Heart left ventricle (tissue), 16 donors: ENCODE data around the gene PACRG. TPM values are rescaled to one million over a fixed set of nuclear protein-coding genes. Genes with fewer than 3 reads are reported as not detected.

ENCODE experiments used
- ATAC-seq, 4 donors: fragments of 200-7000 bp; cut with Tn5 transposase; one replicate each; pipeline ENCODE4 v1.9.1; 2020 to 2022; ENCODE audit warnings: moderate library complexity in 4 of 4, mild to moderate bottlenecking in 3 of 4, moderate number of reproducible peaks in 1 of 4
- DNase-seq, 5 donors: peaks; one replicate each; pipeline ENCODE4 v3.0.0-alpha.2; 2020
- H3K27ac ChIP-seq, 12 donors: fragments of 200-600 bp; sonication (generic) in 4 of 12; one replicate each; pipeline versions ENCODE4 v1.5.0 to v1.8.0; 2016 to 2022; ENCODE audit warnings: mild to moderate bottlenecking in 2 of 12
- H3K27me3 ChIP-seq, 9 donors: fragments of 200-600 bp; sonication (generic) in 2 of 9; one replicate each; pipeline versions ENCODE4 v1.5.1 to v1.8.0; 2016 to 2022; ENCODE audit warnings: mild to moderate bottlenecking in 3 of 9
- H3K36me3 ChIP-seq, 9 donors: fragments of 200-600 bp; sonication (generic) in 2 of 9; one replicate each; pipeline versions ENCODE4 v1.5.0 to v1.8.0; 2018 to 2022; ENCODE audit warnings: mild to moderate bottlenecking in 2 of 9
- H3K4me1 ChIP-seq, 12 donors: fragments of 200-600 bp; sonication (generic) in 4 of 12; one replicate each; pipeline versions ENCODE4 v1.5.0 to v1.8.0; 2016 to 2022; ENCODE audit warnings: mild to moderate bottlenecking in 3 of 12
- H3K4me3 ChIP-seq, 12 donors: fragments of 200-600 bp; sonication (generic) in 4 of 12; one replicate each; pipeline versions ENCODE4 v1.5.0 to v1.8.0; 2017 to 2022; ENCODE audit warnings: mild to moderate bottlenecking in 9 of 12, moderate library complexity in 4 of 12
- H3K9me3 ChIP-seq, 12 donors: fragments of 200-600 bp; sonication (generic) in 4 of 12; one replicate each; pipeline versions ENCODE4 v1.5.0 to v1.8.0; 2016 to 2022; ENCODE audit warnings: mild to moderate bottlenecking in 1 of 12
- CTCF ChIP-seq, 12 donors: fragments of 200-600 bp; sonication (generic) in 4 of 12; IDR thresholded peaks; one replicate each; pipeline versions ENCODE4 v1.5.0 to v1.8.0; 2018 to 2022; ENCODE audit warnings: antibody characterized with exemption in 12 of 12, mild to moderate bottlenecking in 5 of 12
- POLR2A ChIP-seq, 2 donors: fragments of 450-650 bp; IDR thresholded peaks; one replicate each; pipeline ENCODE4 v1.6.1; 2017; ENCODE audit warnings: antibody characterized with exemption in 2 of 2, mild to moderate bottlenecking in 2 of 2, moderate library complexity in 2 of 2
- WGBS, 4 donors: extraction: QIAGEN DNeasy Blood & Tissue Kit in 2 of 4; methylation state at CpG; one replicate each; pipeline versions ENCODE4 v1.1.5 to v1.1.7; 2013 to 2018; 5-methylcytosine and 5-hydroxymethylcytosine counted together
- intact Hi-C, 10 donors: fragments of 100-400 bp; cut with DNase I; formaldehyde crosslinking; loops; one replicate each; pipeline versions ENCODE4 v1.11.1 to v1.14.2; 2022
- polyA plus RNA-seq, 2 donors: library from polyadenylated mRNA; stranded (reverse); fragments of 200-250 nt; gene quantifications; one replicate each; pipeline ENCODE4 v1.2.3, GENCODE V29; 2013
- total RNA-seq, 9 donors: library from RNA; depleted of rRNA in 2 of 9; stranded (reverse); fragments of >200 nt in 2 of 9; fragmentation: NEBNext Ultra II Directional in 3 of 9; extraction: Animal tissue kit (Norgen Biotek cat#: 25700) in 3 of 9; gene quantifications; one replicate each; pipeline versions ENCODE4 v1.1.0 to v1.2.4, GENCODE V29; 2016 to 2023
- donor health status: ischemic (EF 13 %, LVEDD 7.1; RV severe dilation, severe dysfunction).
- donor health status: healthy with polysubstance abuse.
- donor health status: DM: no; HTN: yes; CAD: no.
- donor health status: DM: no; HTN: no; CAD: no.
- donor health status: ischemic (EF 25% LVEDD 6.9; RV normal size, moderate dysfunction).
- donor health status: ischemic (EF 25% LVEDD 5.7; RV mildly dilated, moderate dysfunction).
- donor health status: healthy.
- donor health status: DM: yes; HTN: yes; CAD: no.
- donor health status: ischemic (EF 35%, LVEDD 5.7; RV mildly dilated, moderate dysfunction).
- donor health status: nonischemic (EF 11% LVEDD 7.7; RV severe dilation, severe dysfunction).
- donor health status: DM: yes; HTN: yes; CAD: no.
- donor health status: PGD.
- donor health status: ischemic (EF 29% LVEDD 5.4; RV normal size, mild dysfunction).
- donor health status: nonischemic (EF 23%, LVEDD 6.1; RV moderate dilation, normal function).

Gene PACRG
- total and polyA plus RNA-seq, 11 donors: 2.0 to 83.3 (median 11.8) TPM

GRCh38 chr6:163053667-163054344, 326.0 kb downstream of the PACRG start:
- 94 to 97% (median 95%) methylated on average over 11 of the region's 11 CpGs for WGBS, 4 donors
- TF ChIP-seq CTCF (IDR thresholded peaks at IDR 0.05) (no peak), POLR2A (IDR thresholded peaks at IDR 0.05) (no peak)
- ATAC-seq: no peak

GRCh38 chr6:163054641-163055040, 326.9 kb downstream of the PACRG start:
- Histone ChIP-seq H3K36me3 (no peaks in the 10 kb centered on the region), H3K4me3 (no peak overlapping the region), H3K27ac (no peak overlapping the region), H3K9me3 (peaks cover 0 to 8% (median 0%) of the 10 kb centered on the region in 12 donors), H3K27me3 (no peaks in the 10 kb centered on the region), H3K4me1 (no peaks in the 10 kb centered on the region)
- TF ChIP-seq CTCF (IDR thresholded peaks at IDR 0.05): no peak
- TF ChIP-seq POLR2A (IDR thresholded peaks at IDR 0.05): no peak
- no peak for DNase-seq
- WGBS, 4 donors: 95 to 97% (median 96%) methylated on average over 5 of the region's 5 CpGs
- no peak for ATAC-seq
- intact Hi-C loops: no loop called here

More at GRCh38 chr6:163053667-163054344, 326.0 kb downstream of the PACRG start:
- no peaks in the 10 kb centered on the region for H3K9me3 ChIP-seq
- H3K4me3 ChIP-seq: no peak overlapping the region
- no peaks in the 10 kb centered on the region for H3K36me3 ChIP-seq
- intact Hi-C loops: no loop called here
- H3K27me3 ChIP-seq: no peaks in the 10 kb centered on the region
- DNase-seq: no peak
- H3K4me1 ChIP-seq: no peaks in the 10 kb centered on the region
- no peak overlapping the region for H3K27ac ChIP-seq

- Histone ChIP-seq H3K4me3 (no peak overlapping the region), H3K36me3 (no peaks in the 10 kb centered on the region), H3K27ac (no peak overlapping the region), H3K9me3 (peaks cover 0 to 9% (median 0%) of the 10 kb centered on the region in 12 donors), H3K4me1 (no peaks in the 10 kb centered on the region), H3K27me3 (no peaks in the 10 kb centered on the region)
- intact Hi-C loops: no loop called here
- TF ChIP-seq POLR2A (IDR thresholded peaks at IDR 0.05): no peak
- TF ChIP-seq CTCF (IDR thresholded peaks at IDR 0.05): no peak
- no peak for DNase-seq
- WGBS, 4 donors: 91 to 94% (median 94%) methylated on average over 2 of the region's 2 CpGs
- ATAC-seq: no peak
These were observed 329.5 kb downstream of the PACRG start for GRCh38 chr6:163057260-163057659.

GRCh38 chr6:163062790-163063189, 335.0 kb downstream of the PACRG start:
- intact Hi-C loops: no loop called here

More at GRCh38 chr6:163062790-163063189, 335.0 kb downstream of the PACRG start:
- no peaks in the 10 kb centered on the region for H3K36me3 ChIP-seq
- WGBS, 4 donors: 90 to 96% (median 92%) methylated on average over 2 of the region's 2 CpGs
- H3K9me3 ChIP-seq: peaks cover 0 to 9% (median 0%) of the 10 kb centered on the region in 12 donors
- TF ChIP-seq CTCF (IDR thresholded peaks at IDR 0.05): no peak
- ATAC-seq: no peak
- no peak overlapping the region for H3K4me3 ChIP-seq
- peaks cover 0 to 7% (median 0%) of the 10 kb centered on the region in 12 donors for H3K4me1 ChIP-seq
- no peaks in the 10 kb centered on the region for H3K27me3 ChIP-seq
- no peak overlapping the region for H3K27ac ChIP-seq
- no peak for DNase-seq
